OCI-LY1 (cell line): Measurements from ENCODE around the gene MAP7D2.

Source experiments
- H2AFZ ChIP-seq: fragments of 200-600 bp; sonication (generic), shearing (Covaris generic); 2 replicates; pipeline ENCODE4 v1.6.0; 2014; ENCODE audit warnings: antibody characterized with exemption, mild to moderate bottlenecking, low read length
- H3F3A ChIP-seq: fragments of 200-600 bp; sonication (generic), shearing (Covaris generic); 2 replicates; pipeline ENCODE4 v1.6.0; 2014; ENCODE audit warnings: mild to moderate bottlenecking, antibody characterized with exemption, low read length, moderate library complexity; ENCODE audit not compliant: insufficient read depth
- H3K27ac ChIP-seq: fragments of 200-600 bp; sonication (generic); 2 replicates; pipeline ENCODE4 v1.5.1; 2014; ENCODE audit warnings: low read length, mixed run types, mild to moderate bottlenecking, low read depth; ENCODE audit not compliant: poor library complexity, severe bottlenecking
- H3K27me3 ChIP-seq: fragments of 200-600 bp; sonication (generic); 2 replicates; pipeline ENCODE4 v1.6.0; 2014; ENCODE audit warnings: antibody characterized with exemption, mild to moderate bottlenecking, low read length, moderate library complexity; ENCODE audit not compliant: insufficient read depth
- H3K36me3 ChIP-seq: fragments of 200-600 bp; sonication (generic); 2 replicates; pipeline ENCODE4 v1.6.1; 2014; ENCODE audit warnings: mild to moderate bottlenecking, antibody characterized with exemption, low read length, moderate library complexity, mixed read lengths; ENCODE audit not compliant: insufficient read depth
- H3K4me1 ChIP-seq: fragments of 200-600 bp; sonication (generic); 2 replicates; pipeline ENCODE4 v1.5.1; 2014; ENCODE audit warnings: mild to moderate bottlenecking, low read length, moderate library complexity; ENCODE audit not compliant: insufficient read depth, severe bottlenecking
- H3K4me2 ChIP-seq: fragments of 200-600 bp; sonication (generic), shearing (Covaris generic); 2 replicates; pipeline ENCODE4 v1.6.1; 2014; ENCODE audit warnings: low read length
- H3K4me3 ChIP-seq: fragments of 200-600 bp; sonication (generic); 2 replicates; pipeline ENCODE4 v1.5.1; 2014; ENCODE audit warnings: low read length, low read depth, mild to moderate bottlenecking, mixed read lengths; ENCODE audit not compliant: poor library complexity, severe bottlenecking
- H3K79me2 ChIP-seq: fragments of 200-600 bp; shearing (Covaris generic); 2 replicates; pipeline ENCODE4 v1.6.1; 2016; ENCODE audit warnings: mixed run types, low read length, mixed read lengths; ENCODE audit not compliant: insufficient read depth
- H3K9ac ChIP-seq: fragments of 200-600 bp; sonication (generic), shearing (Covaris generic); 2 replicates; pipeline ENCODE4 v1.6.1; 2014; ENCODE audit warnings: mild to moderate bottlenecking, low read length, mixed read lengths
- H3K9me2 ChIP-seq: fragments of 200-600 bp; sonication (generic), shearing (Covaris generic); 2 replicates; pipeline ENCODE4 v1.6.1; 2014; ENCODE audit warnings: low read depth, mild to moderate bottlenecking, low read length, mixed read lengths
- H3K9me3 ChIP-seq: fragments of 200-600 bp; shearing (Covaris generic); 2 replicates; pipeline ENCODE4 v1.6.1; 2014; ENCODE audit warnings: low read length, mixed read lengths
- H4K20me1 ChIP-seq: fragments of 200-600 bp; sonication (generic), shearing (Covaris generic); 2 replicates; pipeline ENCODE4 v1.6.0; 2016; ENCODE audit warnings: mild to moderate bottlenecking, low read length; ENCODE audit not compliant: insufficient read depth
- EZH2 ChIP-seq: fragments of 200-600 bp; sonication (generic), shearing (Covaris generic); IDR thresholded peaks from 2 replicates; pipeline ENCODE4 v1.8.0; 2017; ENCODE audit warnings: borderline replicate concordance, mixed run types, mild to moderate bottlenecking, antibody characterized with exemption, low read length, moderate library complexity, mixed read lengths
- TF ChIP-seq, protein P1 (sequence below): fragments of 200-600 bp; sonication (generic), shearing (Covaris generic); IDR thresholded peaks from 2 replicates; pipeline ENCODE4 v1.5.1; 2017; ENCODE audit warnings: mild to moderate bottlenecking, antibody characterized with exemption, low read length, moderate library complexity, mixed read lengths

The MAP7D2 gene

DNA sequence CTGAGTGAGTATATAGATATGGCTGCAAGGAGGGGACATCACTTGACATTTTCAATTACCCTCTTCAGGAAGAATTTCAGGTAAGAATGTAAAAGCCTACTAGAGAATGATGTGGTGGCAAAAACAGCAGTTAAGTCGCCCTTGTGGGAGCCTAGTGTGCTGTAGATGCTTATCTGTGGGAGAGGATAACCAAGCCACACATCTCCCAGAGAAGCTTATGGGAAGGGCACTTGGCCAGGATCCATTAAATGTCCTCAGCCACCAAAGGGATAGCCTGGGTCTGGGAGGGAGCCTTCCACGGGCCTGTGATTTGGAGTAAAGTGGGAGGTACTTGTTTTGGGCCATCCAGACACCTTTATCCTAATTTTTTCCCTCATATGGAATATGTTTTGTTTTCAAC, 84.5 kb downstream of the MAP7D2 start:
- H4K20me1 ChIP-seq = no peaks in the 10 kb centered on the region
- TF ChIP-seq, protein P1, sequence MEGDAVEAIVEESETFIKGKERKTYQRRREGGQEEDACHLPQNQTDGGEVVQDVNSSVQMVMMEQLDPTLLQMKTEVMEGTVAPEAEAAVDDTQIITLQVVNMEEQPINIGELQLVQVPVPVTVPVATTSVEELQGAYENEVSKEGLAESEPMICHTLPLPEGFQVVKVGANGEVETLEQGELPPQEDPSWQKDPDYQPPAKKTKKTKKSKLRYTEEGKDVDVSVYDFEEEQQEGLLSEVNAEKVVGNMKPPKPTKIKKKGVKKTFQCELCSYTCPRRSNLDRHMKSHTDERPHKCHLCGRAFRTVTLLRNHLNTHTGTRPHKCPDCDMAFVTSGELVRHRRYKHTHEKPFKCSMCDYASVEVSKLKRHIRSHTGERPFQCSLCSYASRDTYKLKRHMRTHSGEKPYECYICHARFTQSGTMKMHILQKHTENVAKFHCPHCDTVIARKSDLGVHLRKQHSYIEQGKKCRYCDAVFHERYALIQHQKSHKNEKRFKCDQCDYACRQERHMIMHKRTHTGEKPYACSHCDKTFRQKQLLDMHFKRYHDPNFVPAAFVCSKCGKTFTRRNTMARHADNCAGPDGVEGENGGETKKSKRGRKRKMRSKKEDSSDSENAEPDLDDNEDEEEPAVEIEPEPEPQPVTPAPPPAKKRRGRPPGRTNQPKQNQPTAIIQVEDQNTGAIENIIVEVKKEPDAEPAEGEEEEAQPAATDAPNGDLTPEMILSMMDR = no peak
- TF ChIP-seq EZH2 = no peak
- no peaks in the 10 kb centered on the region for H3K9me2 ChIP-seq
- H3K4me3 ChIP-seq = no peak overlapping the region
- H3K27me3 ChIP-seq = no peaks in the 10 kb centered on the region
- H3K4me2 ChIP-seq = no peak overlapping the region
- no peak overlapping the region for H3K27ac ChIP-seq
- no peaks in the 10 kb centered on the region for H3F3A ChIP-seq
- no peaks in the 10 kb centered on the region for H3K9me3 ChIP-seq
- H2AFZ ChIP-seq = no peak overlapping the region
- H3K4me1 ChIP-seq = no peaks in the 10 kb centered on the region
- H3K79me2 ChIP-seq = no peaks in the 10 kb centered on the region
- H3K36me3 ChIP-seq = no peaks in the 10 kb centered on the region
- no peak overlapping the region for H3K9ac ChIP-seq

- H3K27ac ChIP-seq = no peak overlapping the region
- H3K4me3 ChIP-seq = no peak overlapping the region
- no peaks in the 10 kb centered on the region for H3K36me3 ChIP-seq
- no peaks in the 10 kb centered on the region for H3F3A ChIP-seq
- H2AFZ ChIP-seq = no peak overlapping the region
- H4K20me1 ChIP-seq = no peaks in the 10 kb centered on the region
- TF ChIP-seq, protein P1 = no peak
- no peak for TF ChIP-seq EZH2
- no peak overlapping the region for H3K9ac ChIP-seq
- H3K27me3 ChIP-seq = no peaks in the 10 kb centered on the region
- no peaks in the 10 kb centered on the region for H3K9me3 ChIP-seq
- no peaks in the 10 kb centered on the region for H3K9me2 ChIP-seq
- H3K4me1 ChIP-seq = no peaks in the 10 kb centered on the region
- no peaks in the 10 kb centered on the region for H3K79me2 ChIP-seq
- no peak overlapping the region for H3K4me2 ChIP-seq
These were observed 87.0 kb downstream of the MAP7D2 start for GRCh38 chrX:20029728-20030127.

DNA sequence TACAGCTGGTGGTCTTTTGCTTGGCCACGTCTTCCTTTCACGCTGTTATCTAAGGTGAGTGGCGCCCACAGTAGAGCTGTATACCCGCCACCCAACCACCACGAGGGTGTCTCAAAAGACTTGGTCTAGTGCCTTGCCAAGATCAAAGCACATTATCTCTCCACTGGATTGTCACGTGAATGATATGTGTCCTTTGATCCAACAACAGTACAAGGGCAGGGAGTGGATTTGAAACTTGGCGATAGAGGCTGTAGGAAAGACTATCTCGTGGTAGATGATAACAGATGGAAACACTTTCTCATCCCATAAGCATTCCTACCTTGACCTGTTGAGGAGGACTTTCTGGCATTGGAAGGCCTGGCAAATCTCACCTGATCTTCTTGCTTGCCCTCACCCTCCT, 88.1 kb downstream of the MAP7D2 start:
- H3K27ac ChIP-seq = no peak overlapping the region
- no peaks in the 10 kb centered on the region for H3F3A ChIP-seq
- H2AFZ ChIP-seq = no peak overlapping the region

More for the DNA sequence above, 88.1 kb downstream of the MAP7D2 start:
- H3K4me3 ChIP-seq = no peak overlapping the region
- H3K9me2 ChIP-seq = no peaks in the 10 kb centered on the region
- no peaks in the 10 kb centered on the region for H3K4me1 ChIP-seq
- no peak overlapping the region for H3K9ac ChIP-seq
- H3K36me3 ChIP-seq = no peaks in the 10 kb centered on the region
- no peak overlapping the region for H3K4me2 ChIP-seq
- no peaks in the 10 kb centered on the region for H4K20me1 ChIP-seq
- H3K9me3 ChIP-seq = no peaks in the 10 kb centered on the region
- TF ChIP-seq, protein P1 = no peak
- TF ChIP-seq EZH2 = no peak
- no peaks in the 10 kb centered on the region for H3K79me2 ChIP-seq
- H3K27me3 ChIP-seq = no peaks in the 10 kb centered on the region
